ENCODE results near the gene STK10. TPM values are rescaled to one million over a fixed set of nuclear protein-coding genes. Genes with fewer than 3 reads are reported as not detected.
A peak's percentile ranks its signal among the peaks of the same experiment; 100 is the strongest.

STK10 gene
- total and polyA plus RNA-seq, 9 of the 15 experiments (the other 6 are each of a cell fraction or from before 2014, with no cell fraction given), result 0.30 to 6.7 (median 2.4) TPM

- TF ChIP-seq TARDBP (IDR thresholded peaks at IDR 0.05), result peak; percentile 26; the same call in 1 of the 2 replicates
- TF ChIP-seq TAF7 (tag; IDR thresholded peaks at IDR 0.05), result no peak
- TF ChIP-seq FOS (IDR thresholded peaks at IDR 0.05; ENCODE audit: extremely low read depth, insufficient read length), result no peak
- 0 out of 2 replicates have a peak, but pooled peaks have one; percentile 52 for TF ChIP-seq KAT7 (CRISPR knock-in tag; IDR thresholded peaks at IDR 0.05; ENCODE audit: borderline replicate concordance)
- TF ChIP-seq ZNF318 (IDR thresholded peaks at IDR 0.05; ENCODE audit: borderline replicate concordance in 1 of 2, low read depth in 1 of 2), result no peak
- no peak for TF ChIP-seq ZBTB34 (CRISPR knock-in tag; IDR thresholded peaks at IDR 0.05)
- TF ChIP-seq U2AF1 (optimal IDR thresholded peaks at IDR 0.05; ENCODE audit: low read depth, low read length), result no peak
- no peak for TF ChIP-seq MLLT1 (IDR thresholded peaks at IDR 0.05)
- TF ChIP-seq CBFA2T3 (IDR thresholded peaks at IDR 0.05), result peak; percentile 95
- TF ChIP-seq ATF1 (CRISPR knock-in tag; IDR thresholded peaks at IDR 0.05), result no peak
- peak; percentile 51; the same call in 1 of the 2 replicates for TF ChIP-seq ATF1 (tag; IDR thresholded peaks at IDR 0.05)
- TF ChIP-seq RFX7 (CRISPR knock-in tag; IDR thresholded peaks at IDR 0.05), result no peak
- no peak for TF ChIP-seq NR0B1 (IDR thresholded peaks at IDR 0.05; ENCODE audit: partially characterized antibody)
- no peak for TF ChIP-seq ZBTB8A (IDR thresholded peaks at IDR 0.05; ENCODE audit: partially characterized antibody)
- no peak for TF ChIP-seq KHSRP (IDR thresholded peaks at IDR 0.05)
- no peak for TF ChIP-seq PHB (CRISPR knock-in tag; IDR thresholded peaks at IDR 0.05)
- no peak for TF ChIP-seq ZKSCAN8 (CRISPR knock-in tag; IDR thresholded peaks at IDR 0.05)
Observed at GRCh38 chr5:172142709-172143215, 45.3 kb downstream of the STK10 start (continued).
